ENCODE results near the gene PRKCZ. TPM values are rescaled to one million over a fixed set of nuclear protein-coding genes. Genes with fewer than 3 reads are reported as not detected.

Gene PRKCZ
- total and polyA plus RNA-seq, 4 donors = 4.8 to 9.9 (median 8.4) TPM

DNA sequence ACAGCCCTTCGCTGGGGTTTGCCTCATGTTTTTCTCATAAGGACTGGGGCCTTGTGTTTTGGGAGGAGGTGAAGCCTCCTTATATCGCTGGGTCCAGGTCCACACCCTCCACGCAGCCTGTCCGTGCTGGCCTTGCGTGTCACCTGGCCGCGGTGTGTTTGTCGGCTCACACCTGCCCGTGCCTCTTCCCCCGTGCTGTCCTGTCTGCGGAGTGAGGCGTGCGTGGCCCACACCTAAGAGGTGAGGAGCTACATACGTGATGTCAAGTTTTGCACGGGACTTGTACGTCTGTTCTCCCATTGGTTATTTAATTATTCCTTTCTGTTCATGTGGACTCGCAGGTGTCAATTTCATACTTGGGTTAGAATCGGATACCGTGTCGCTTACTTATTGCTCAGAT lies 30.7 kb downstream of the PRKCZ start:
- no peak for DNase-seq (ENCODE audit: low spot score)
- WGBS = 97% methylated on average over 20 of the region's 20 CpGs
- peaks cover 0 to 12% (median 11%) of the 10 kb centered on the region in 4 donors for H3K36me3 ChIP-seq (ENCODE audit: control insufficient read depth in 4 of 4, insufficient read depth in 3 of 4, low read depth in 1 of 4, low read length in 3 of 4)
- peaks cover 3 to 20% (median 14%) of the 10 kb centered on the region in 4 donors for H3K9me3 ChIP-seq (ENCODE audit: control insufficient read depth in 4 of 4, low read length in 3 of 4)
- H3K4me1 ChIP-seq (ENCODE audit: control insufficient read depth in 4 of 4, insufficient read depth in 4 of 4, low read length in 3 of 4) = no peaks in the 10 kb centered on the region
- TF ChIP-seq, protein P1, sequence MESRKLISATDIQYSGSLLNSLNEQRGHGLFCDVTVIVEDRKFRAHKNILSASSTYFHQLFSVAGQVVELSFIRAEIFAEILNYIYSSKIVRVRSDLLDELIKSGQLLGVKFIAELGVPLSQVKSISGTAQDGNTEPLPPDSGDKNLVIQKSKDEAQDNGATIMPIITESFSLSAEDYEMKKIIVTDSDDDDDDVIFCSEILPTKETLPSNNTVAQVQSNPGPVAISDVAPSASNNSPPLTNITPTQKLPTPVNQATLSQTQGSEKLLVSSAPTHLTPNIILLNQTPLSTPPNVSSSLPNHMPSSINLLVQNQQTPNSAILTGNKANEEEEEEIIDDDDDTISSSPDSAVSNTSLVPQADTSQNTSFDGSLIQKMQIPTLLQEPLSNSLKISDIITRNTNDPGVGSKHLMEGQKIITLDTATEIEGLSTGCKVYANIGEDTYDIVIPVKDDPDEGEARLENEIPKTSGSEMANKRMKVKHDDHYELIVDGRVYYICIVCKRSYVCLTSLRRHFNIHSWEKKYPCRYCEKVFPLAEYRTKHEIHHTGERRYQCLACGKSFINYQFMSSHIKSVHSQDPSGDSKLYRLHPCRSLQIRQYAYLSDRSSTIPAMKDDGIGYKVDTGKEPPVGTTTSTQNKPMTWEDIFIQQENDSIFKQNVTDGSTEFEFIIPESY (IDR thresholded peaks at IDR 0.05) = no peak
- TF ChIP-seq EGR1 (IDR thresholded peaks at IDR 0.05; ENCODE audit: low read depth in 2 of 2) = no peak
- TF ChIP-seq FOXA1 (IDR thresholded peaks at IDR 0.05) = no peak
- no peak for TF ChIP-seq TAF1 (conservative IDR thresholded peaks at IDR 0.05)
- no peak for TF ChIP-seq NR2F2 (IDR thresholded peaks at IDR 0.05)
- TF ChIP-seq HNF4A (conservative IDR thresholded peaks at IDR 0.05) = no peak
- TF ChIP-seq, protein P2, sequence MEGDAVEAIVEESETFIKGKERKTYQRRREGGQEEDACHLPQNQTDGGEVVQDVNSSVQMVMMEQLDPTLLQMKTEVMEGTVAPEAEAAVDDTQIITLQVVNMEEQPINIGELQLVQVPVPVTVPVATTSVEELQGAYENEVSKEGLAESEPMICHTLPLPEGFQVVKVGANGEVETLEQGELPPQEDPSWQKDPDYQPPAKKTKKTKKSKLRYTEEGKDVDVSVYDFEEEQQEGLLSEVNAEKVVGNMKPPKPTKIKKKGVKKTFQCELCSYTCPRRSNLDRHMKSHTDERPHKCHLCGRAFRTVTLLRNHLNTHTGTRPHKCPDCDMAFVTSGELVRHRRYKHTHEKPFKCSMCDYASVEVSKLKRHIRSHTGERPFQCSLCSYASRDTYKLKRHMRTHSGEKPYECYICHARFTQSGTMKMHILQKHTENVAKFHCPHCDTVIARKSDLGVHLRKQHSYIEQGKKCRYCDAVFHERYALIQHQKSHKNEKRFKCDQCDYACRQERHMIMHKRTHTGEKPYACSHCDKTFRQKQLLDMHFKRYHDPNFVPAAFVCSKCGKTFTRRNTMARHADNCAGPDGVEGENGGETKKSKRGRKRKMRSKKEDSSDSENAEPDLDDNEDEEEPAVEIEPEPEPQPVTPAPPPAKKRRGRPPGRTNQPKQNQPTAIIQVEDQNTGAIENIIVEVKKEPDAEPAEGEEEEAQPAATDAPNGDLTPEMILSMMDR (IDR thresholded peaks at IDR 0.05; ENCODE audit: low read depth, low read length, missing input control) = no peak
- TF ChIP-seq FOXA2 (IDR thresholded peaks at IDR 0.05) = no peak
- TF ChIP-seq HNF4G (IDR thresholded peaks at IDR 0.05) = no peak
- no peak for TF ChIP-seq RXRA (IDR thresholded peaks at IDR 0.05)
- TF ChIP-seq, protein P3, sequence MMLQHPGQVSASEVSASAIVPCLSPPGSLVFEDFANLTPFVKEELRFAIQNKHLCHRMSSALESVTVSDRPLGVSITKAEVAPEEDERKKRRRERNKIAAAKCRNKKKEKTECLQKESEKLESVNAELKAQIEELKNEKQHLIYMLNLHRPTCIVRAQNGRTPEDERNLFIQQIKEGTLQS (IDR thresholded peaks at IDR 0.05) = no peak
- TF ChIP-seq, protein P4, sequence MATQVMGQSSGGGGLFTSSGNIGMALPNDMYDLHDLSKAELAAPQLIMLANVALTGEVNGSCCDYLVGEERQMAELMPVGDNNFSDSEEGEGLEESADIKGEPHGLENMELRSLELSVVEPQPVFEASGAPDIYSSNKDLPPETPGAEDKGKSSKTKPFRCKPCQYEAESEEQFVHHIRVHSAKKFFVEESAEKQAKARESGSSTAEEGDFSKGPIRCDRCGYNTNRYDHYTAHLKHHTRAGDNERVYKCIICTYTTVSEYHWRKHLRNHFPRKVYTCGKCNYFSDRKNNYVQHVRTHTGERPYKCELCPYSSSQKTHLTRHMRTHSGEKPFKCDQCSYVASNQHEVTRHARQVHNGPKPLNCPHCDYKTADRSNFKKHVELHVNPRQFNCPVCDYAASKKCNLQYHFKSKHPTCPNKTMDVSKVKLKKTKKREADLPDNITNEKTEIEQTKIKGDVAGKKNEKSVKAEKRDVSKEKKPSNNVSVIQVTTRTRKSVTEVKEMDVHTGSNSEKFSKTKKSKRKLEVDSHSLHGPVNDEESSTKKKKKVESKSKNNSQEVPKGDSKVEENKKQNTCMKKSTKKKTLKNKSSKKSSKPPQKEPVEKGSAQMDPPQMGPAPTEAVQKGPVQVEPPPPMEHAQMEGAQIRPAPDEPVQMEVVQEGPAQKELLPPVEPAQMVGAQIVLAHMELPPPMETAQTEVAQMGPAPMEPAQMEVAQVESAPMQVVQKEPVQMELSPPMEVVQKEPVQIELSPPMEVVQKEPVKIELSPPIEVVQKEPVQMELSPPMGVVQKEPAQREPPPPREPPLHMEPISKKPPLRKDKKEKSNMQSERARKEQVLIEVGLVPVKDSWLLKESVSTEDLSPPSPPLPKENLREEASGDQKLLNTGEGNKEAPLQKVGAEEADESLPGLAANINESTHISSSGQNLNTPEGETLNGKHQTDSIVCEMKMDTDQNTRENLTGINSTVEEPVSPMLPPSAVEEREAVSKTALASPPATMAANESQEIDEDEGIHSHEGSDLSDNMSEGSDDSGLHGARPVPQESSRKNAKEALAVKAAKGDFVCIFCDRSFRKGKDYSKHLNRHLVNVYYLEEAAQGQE (IDR thresholded peaks at IDR 0.05) = no peak
- no peak overlapping the region for H3K4me3 ChIP-seq (ENCODE audit: low read depth in 1 of 3, low read length in 3 of 3)
- H3K27ac ChIP-seq (ENCODE audit: low read depth in 1 of 2, low read length in 2 of 2) = no peak overlapping the region
- H3K27me3 ChIP-seq (ENCODE audit: control insufficient read depth in 4 of 4, insufficient read depth in 4 of 4, low read length in 3 of 4) = no peaks in the 10 kb centered on the region
- no peak overlapping the region for H3K9ac ChIP-seq (ENCODE audit: low read depth in 1 of 2, low read length in 2 of 2)

DNA sequence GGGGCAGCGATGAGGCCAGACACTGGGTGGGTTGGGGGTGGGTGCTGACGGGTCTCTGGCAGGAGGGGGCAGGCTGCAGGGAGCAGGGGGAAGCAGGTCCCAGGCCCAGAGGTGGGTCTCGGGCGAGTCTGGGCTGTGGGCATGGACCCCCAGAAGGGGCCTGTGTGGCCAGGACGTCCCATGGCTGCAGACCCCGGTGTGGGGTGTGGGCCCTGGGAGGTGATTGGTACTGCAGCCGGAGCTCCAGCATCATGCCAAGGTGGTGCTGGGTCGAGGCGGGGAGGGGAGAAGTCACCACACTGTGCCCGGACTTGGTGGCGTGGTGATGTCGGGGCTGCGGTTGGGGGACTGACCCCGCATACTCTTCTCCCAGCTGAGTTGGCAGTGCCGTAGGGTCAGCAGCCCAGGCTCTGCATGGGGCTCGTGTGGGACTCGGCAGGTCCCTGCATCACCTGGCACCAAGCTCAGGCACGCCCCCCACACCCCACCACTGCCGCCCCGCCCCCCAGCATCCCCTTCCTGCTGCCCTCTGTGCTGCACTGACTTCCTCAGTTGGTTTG lies 31.2 kb downstream of the PRKCZ start:
- H3K4me3 ChIP-seq (ENCODE audit: low read depth in 1 of 3, low read length in 3 of 3) = no peak overlapping the region
- no peak overlapping the region for H3K27ac ChIP-seq (ENCODE audit: low read depth in 1 of 2, low read length in 2 of 2)
- peaks cover 0 to 12% (median 11%) of the 10 kb centered on the region in 4 donors for H3K36me3 ChIP-seq (ENCODE audit: control insufficient read depth in 4 of 4, insufficient read depth in 3 of 4, low read depth in 1 of 4, low read length in 3 of 4)
- no peak for DNase-seq (ENCODE audit: low spot score)
- no peak overlapping the region for H3K9ac ChIP-seq (ENCODE audit: low read depth in 1 of 2, low read length in 2 of 2)
- TF ChIP-seq TAF1 (conservative IDR thresholded peaks at IDR 0.05) (no peak), EGR1 (IDR thresholded peaks at IDR 0.05; ENCODE audit: low read depth in 2 of 2) (no peak)
- H3K4me1 ChIP-seq (ENCODE audit: control insufficient read depth in 4 of 4, insufficient read depth in 4 of 4, low read length in 3 of 4) = no peaks in the 10 kb centered on the region
- peaks cover 3 to 20% (median 14%) of the 10 kb centered on the region in 4 donors for H3K9me3 ChIP-seq (ENCODE audit: control insufficient read depth in 4 of 4, low read length in 3 of 4)
- 97% methylated on average over 20 of the region's 20 CpGs for WGBS
- no peaks in the 10 kb centered on the region for H3K27me3 ChIP-seq (ENCODE audit: control insufficient read depth in 4 of 4, insufficient read depth in 4 of 4, low read length in 3 of 4)
